Measurements from ENCODE around the gene OR8B3.

- TF ChIP-seq CTCF (IDR thresholded peaks at IDR 0.05) (peak; percentile 69), EZH2phosphoT487 (IDR thresholded peaks at IDR 0.05) (no peak), EZH2 (IDR thresholded peaks at IDR 0.05) (no peak)
Observed at GRCh38 chr11:124415356-124415923, 16.6 kb upstream of the OR8B3 start.
